ENCODE results near the gene ZCRB1.

DNA sequence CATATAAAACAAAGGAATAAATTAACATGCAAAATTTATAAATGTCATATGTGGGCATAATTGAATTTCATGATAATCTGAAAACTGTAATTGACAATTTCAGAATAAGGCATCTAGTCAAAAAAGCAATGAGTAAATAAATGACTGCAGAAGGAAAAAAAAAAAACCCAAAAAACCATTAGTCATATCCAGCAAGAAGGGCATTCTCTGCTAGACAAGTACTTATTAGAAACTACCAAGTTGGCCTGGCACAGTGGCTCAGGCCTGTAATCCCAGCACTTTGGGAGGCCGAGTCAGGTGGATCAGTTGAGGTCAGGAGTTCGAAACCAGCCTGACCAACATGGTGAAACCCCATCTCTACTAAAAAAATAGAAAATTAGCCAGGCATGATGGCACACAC is 17.5 kb downstream of the ZCRB1 start:
- no peak for TF ChIP-seq CTCF (IDR thresholded peaks at IDR 0.05)
- no peak for TF ChIP-seq POLR2A (IDR thresholded peaks at IDR 0.05)
